A549 (cell line): Measurements from ENCODE around the gene SERPINB8. TPM values are rescaled to one million over a fixed set of nuclear protein-coding genes. Genes with fewer than 3 reads are reported as not detected.

Experiments used
- ATAC-seq, 2 experiments: fragments of 200-7000 bp in 1 of 2; fragments of >200 bp in 1 of 2; cut with Nextera tagmentation in 1 of 2; cut with Tn5 transposase in 1 of 2; 3 replicates each; pipeline versions ENCODE4 v1.8.0 to v1.9.1; 2018 to 2020; ENCODE audit warnings: mild to moderate bottlenecking in 1 of 2, moderate library complexity in 1 of 2
- CTCF ChIA-PET: fragments of 300-600 bp; sonication (Branson Sonifier 250); formaldehyde crosslinking; extraction: SDS; loops from one replicate; lab custom pipeline; 2021; ENCODE audit warnings: antibody characterized with exemption, inconsistent platforms; lab: Yijun Ruan, JAX
- POLR2A ChIA-PET: fragments of 350-600 bp; formaldehyde crosslinking; extraction: SDS; loops from one replicate; lab custom pipeline; 2021; ENCODE audit warnings: antibody characterized with exemption, inconsistent platforms; lab: Yijun Ruan, JAX
- DNase-seq, 2 experiments: peaks; one replicate each; pipeline versions ENCODE4 v3.0.0 to v3.0.0-alpha.2; 2011 to 2016; ENCODE audit warnings: low read depth in 1 of 2, low spot score in 1 of 2
- FAIRE-seq: peaks from 2 replicates; lab custom pipeline; 2011; peaks lifted over from hg19 to GRCh38; lab: Jason Lieb, UNC
- H3K27ac ChIP-seq, 2 experiments: fragments of >200 bp; sonication (Bioruptor Twin); formaldehyde crosslinking; 3 replicates each; pipeline ENCODE4 v1.5.1; 2016 to 2017
- H3K4me1 ChIP-seq: fragments of >200 bp; sonication (Bioruptor Twin); formaldehyde crosslinking; 3 replicates; pipeline ENCODE4 v1.6.1; 2016
- H3K4me2 ChIP-seq: fragments of >200 bp; sonication (Bioruptor Twin); formaldehyde crosslinking; 3 replicates; pipeline ENCODE4 v1.6.1; 2016
- H3K4me3 ChIP-seq: fragments of >200 bp; sonication (Bioruptor Twin); formaldehyde crosslinking; 3 replicates; pipeline ENCODE4 v1.5.1; 2016
- H3K9me3 ChIP-seq: fragments of >200 bp; sonication (Bioruptor Twin); formaldehyde crosslinking; 3 replicates; pipeline ENCODE4 v1.6.1; 2016
- ATOH8 ChIP-seq: fragments of 250-450 bp; sonication (Bioruptor Pico); IDR thresholded peaks from 2 replicates; pipeline ENCODE4 v1.5.0; 2020; ENCODE audit warnings: low read depth, mild to moderate bottlenecking, moderate library complexity
- CEBPB ChIP-seq, 2 experiments: fragments of >200 bp in 1 of 2; sonication (Bioruptor Twin) in 1 of 2; formaldehyde crosslinking in 1 of 2; IDR thresholded peaks; 2 replicates each; pipeline ENCODE4 v1.6.1; 2012 to 2016
- CHD4 ChIP-seq: fragments of 200-600 bp; sonication (generic); IDR thresholded peaks from 2 replicates; pipeline ENCODE4 v1.6.1; 2016; ENCODE audit warnings: antibody characterized with exemption, mild to moderate bottlenecking, borderline replicate concordance
- CTCF ChIP-seq: fragments of >200 bp; sonication (Bioruptor Twin); formaldehyde crosslinking; IDR thresholded peaks from 3 replicates; pipeline ENCODE4 v1.5.1; 2016
- EHMT2 ChIP-seq: fragments of 200-600 bp; sonication (generic); IDR thresholded peaks from 2 replicates; pipeline ENCODE4 v1.6.1; 2016; ENCODE audit warnings: antibody characterized with exemption, low read depth, mild to moderate bottlenecking, moderate library complexity
- ELK1 ChIP-seq: fragments of 150-350 bp; IDR thresholded peaks from 2 replicates; pipeline ENCODE4 v1.6.1; 2014; ENCODE audit warnings: low read depth, mild to moderate bottlenecking, low read length
- EP300 ChIP-seq, 2 experiments: fragments of >200 bp; sonication (Bioruptor Twin); formaldehyde crosslinking; IDR thresholded peaks; 2 replicates in 1 of 2; 3 replicates in 1 of 2; pipeline ENCODE4 v1.6.1; 2016 to 2017
- HDAC2 ChIP-seq: fragments of 200-600 bp; sonication (generic); IDR thresholded peaks from 2 replicates; pipeline ENCODE4 v1.6.1; 2016
- HOXA7 ChIP-seq: fragments of 250-450 bp; sonication (Bioruptor Pico); IDR thresholded peaks from 2 replicates; pipeline ENCODE4 v1.5.0; 2020; ENCODE audit warnings: mild to moderate bottlenecking, moderate library complexity
- JUN ChIP-seq, 2 experiments: fragments of >200 bp; sonication (Bioruptor Twin); formaldehyde crosslinking; IDR thresholded peaks; 2 replicates in 1 of 2; 3 replicates in 1 of 2; pipeline ENCODE4 v1.6.1; 2016 to 2017
- MAFK ChIP-seq: fragments of 450-650 bp; IDR thresholded peaks from 2 replicates; pipeline ENCODE4 v1.6.1; 2014; ENCODE audit not compliant: partially characterized antibody
- POLR2A ChIP-seq: IDR thresholded peaks from 2 replicates; pipeline ENCODE4 v1.6.1; 2012; ENCODE audit warnings: mild to moderate bottlenecking, low read length
- RAD21 ChIP-seq, 2 experiments: fragments of >200 bp in 1 of 2; sonication (Bioruptor Twin) in 1 of 2; formaldehyde crosslinking in 1 of 2; IDR thresholded peaks in 1 of 2; conservative IDR thresholded peaks in 1 of 2; 2 replicates in 1 of 2; 3 replicates in 1 of 2; pipeline ENCODE4 v1.6.1; 2012 to 2018; ENCODE audit warnings: inconsistent platforms in 1 of 2
- RCOR1 ChIP-seq: fragments of 150-350 bp; IDR thresholded peaks from 2 replicates; pipeline ENCODE4 v1.6.1; 2014; ENCODE audit warnings: antibody characterized with exemption, low read length, low read depth
- SMC3 ChIP-seq: fragments of >200 bp; sonication (Bioruptor Twin); formaldehyde crosslinking; IDR thresholded peaks from 3 replicates; pipeline ENCODE4 v1.6.1; 2018; ENCODE audit warnings: inconsistent platforms
- SREBF2 ChIP-seq: fragments of 450-650 bp; IDR thresholded peaks from 2 replicates; pipeline ENCODE4 v1.6.1; 2014; ENCODE audit warnings: mild to moderate bottlenecking, moderate library complexity
- TFCP2L1 ChIP-seq: fragments of 250-450 bp; sonication (Bioruptor Pico); IDR thresholded peaks from 2 replicates; pipeline ENCODE4 v1.5.0; 2021; ENCODE audit warnings: mild to moderate bottlenecking
- USF2 ChIP-seq: fragments of 450-650 bp; IDR thresholded peaks from 2 replicates; pipeline ENCODE4 v1.6.1; 2014; ENCODE audit warnings: antibody characterized with exemption
- ZC3H11A ChIP-seq: fragments of 450-650 bp; IDR thresholded peaks from 2 replicates; pipeline ENCODE4 v1.6.1; 2014; ENCODE audit warnings: antibody characterized with exemption, mild to moderate bottlenecking
- WGBS: methylation state at CpG from one replicate; pipeline ENCODE4 v1.1.6; 2017; ENCODE audit errors: missing lambda C conversion rate; 5-methylcytosine and 5-hydroxymethylcytosine counted together
- polyA plus RNA-seq, 4 experiments: library from polyadenylated mRNA; depleted of rRNA in 3 of 4; stranded (reverse); fragments of >200 nt; fragmentation: RNase III in 1 of 4; extraction: RNeasy Plus Mini Kit Qiagen cat#74134 plus additional on column Dnase treatment in 1 of 4; gene quantifications; 2 replicates in 3 of 4; 3 replicates in 1 of 4; pipeline ENCODE4 v1.2.3, GENCODE V29; 2011 to 2017

The SERPINB8 gene
- polyA plus RNA-seq, 2 of the 4 experiments (the other 2 are of a cell fraction) = 3.5 to 8.6 TPM

- peak; percentile 58 for TF ChIP-seq CTCF
- peak in 1 of 2 experiments; percentile 11; a peak in 1 of 4 replicates for TF ChIP-seq CEBPB (IDR thresholded peaks at IDR 0.05)
- no peak for TF ChIP-seq TFCP2L1 (CRISPR knock-in tag)
- peak; percentile 47 to 60 for TF ChIP-seq RAD21 (conservative IDR thresholded peaks at IDR 0.05 in 1 of 2, IDR thresholded peaks at IDR 0.05 in 1 of 2)
- TF ChIP-seq SMC3 = peak; percentile 27; the same call in 1 of the 3 replicates
- no peak for TF ChIP-seq POLR2A
- POLR2A ChIA-PET = no interaction called here
- Histone ChIP-seq H3K4me3 (no peak overlapping the region), H3K4me1 (no peaks in the 10 kb centered on the region), H3K27ac (no peak overlapping the region), H3K9me3 (no peaks in the 10 kb centered on the region), H3K4me2 (no peak overlapping the region)
- 33% methylated on average over 3 of the region's 6 CpGs for WGBS
- peak; percentile 18 to 43 for DNase-seq
- no peak for FAIRE-seq
- ATAC-seq = peak; percentile 54 to 77; a peak in 4 of 6 replicates
- CTCF ChIA-PET = interaction anchor here (0.5 to 3.4 kb wide), 20 partner anchors 10 to 168 kb away, joined by 3 to 25 read pairs (median 6); no protein-coding TSS in a partner anchor
Observed at GRCh38 chr18:63994783-63995399, 25.0 kb downstream of the SERPINB8 start.

DNA sequence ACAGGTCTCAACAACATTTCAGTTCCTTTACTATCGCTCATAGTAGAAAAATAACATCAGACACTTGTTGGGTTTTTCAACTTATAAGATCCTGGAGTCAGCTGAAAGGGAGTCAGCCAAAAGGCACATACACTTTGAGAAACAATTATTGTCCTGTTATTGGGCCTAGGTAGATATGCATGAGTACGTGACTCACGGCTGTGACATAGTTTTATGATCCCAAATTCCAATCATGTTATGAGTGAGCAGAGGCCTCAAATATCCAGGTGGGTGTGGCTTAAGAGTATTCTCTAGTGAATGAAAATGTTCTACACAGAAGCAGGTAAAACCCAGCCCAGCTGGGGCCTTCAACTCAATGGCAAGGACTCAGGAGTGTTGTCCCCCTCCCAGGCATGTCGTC, 27.2 kb downstream of the SERPINB8 start:
- ChIA-PET POLR2A (no interaction called here), CTCF (interaction anchor here (0.6 to 1.7 kb wide), 3 partner anchors 15 to 1829 kb away, joined by 3 to 5 read pairs (median 3); no protein-coding TSS in a partner anchor)
- H3K9me3 ChIP-seq = no peaks in the 10 kb centered on the region
- no peak for FAIRE-seq
- DNase-seq = no peak
- H3K4me2 ChIP-seq = no peak overlapping the region
- H3K27ac ChIP-seq = no peak overlapping the region
- no peak overlapping the region for H3K4me3 ChIP-seq
- H3K4me1 ChIP-seq = no peaks in the 10 kb centered on the region
- ATAC-seq = no peak
- 22% methylated on average over 4 of the region's 4 CpGs for WGBS
- TF ChIP-seq JUN (IDR thresholded peaks at IDR 0.05) = no peak

DNA sequence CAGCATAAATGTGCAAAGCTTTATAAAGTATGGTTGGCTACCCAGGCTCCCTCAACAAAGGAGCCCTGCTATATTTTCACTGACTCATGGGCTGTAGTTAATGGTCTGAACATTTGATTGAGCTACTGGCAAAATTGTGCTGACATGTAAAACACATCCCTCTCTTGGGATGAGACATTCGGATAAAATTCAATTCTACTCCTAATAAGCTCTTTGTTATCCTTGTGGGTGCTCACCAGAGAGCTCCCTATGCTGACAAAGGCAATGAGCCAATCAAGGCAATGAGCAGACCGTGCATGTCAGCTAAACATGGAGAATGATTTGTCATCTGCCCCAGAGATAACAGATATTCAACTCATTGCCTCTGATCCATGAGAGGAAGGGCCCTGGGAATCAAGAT, 27.7 kb downstream of the SERPINB8 start:
- no peak overlapping the region for H3K27ac ChIP-seq
- no peak for ATAC-seq
- no peak for TF ChIP-seq HOXA7 (CRISPR knock-in tag)
- no peak for TF ChIP-seq EP300 (IDR thresholded peaks at IDR 0.05)
- no peak for TF ChIP-seq ZC3H11A
- no peak for TF ChIP-seq HDAC2
- TF ChIP-seq SREBF2 = no peak
- TF ChIP-seq, all 56 proteins: peak for 0
- H3K4me2 ChIP-seq = no peak overlapping the region
- H3K4me3 ChIP-seq = no peak overlapping the region
- CTCF ChIA-PET = interaction anchor here (0.6 to 1.7 kb wide), 3 partner anchors 15 to 1829 kb away, joined by 3 to 5 read pairs (median 3); no protein-coding TSS in a partner anchor
- no peaks in the 10 kb centered on the region for H3K9me3 ChIP-seq
- DNase-seq (no peak), FAIRE-seq (no peak)
- POLR2A ChIA-PET = no interaction called here
- 6% methylated on average over 2 of the region's 2 CpGs for WGBS
- no peaks in the 10 kb centered on the region for H3K4me1 ChIP-seq

- Histone ChIP-seq H3K4me2 (no peak overlapping the region), H3K4me3 (no peak overlapping the region), H3K9me3 (no peaks in the 10 kb centered on the region), H3K4me1 (no peaks in the 10 kb centered on the region), H3K27ac (no peak overlapping the region)
- ATAC-seq = no peak
- CTCF ChIA-PET = no interaction called here
- DNase-seq = no peak
- FAIRE-seq = no peak
- TF ChIP-seq TFCP2L1 (CRISPR knock-in tag) = no peak
- POLR2A ChIA-PET = no interaction called here
- 0% methylated on average over 1 of the region's 2 CpGs for WGBS
Observed at GRCh38 chr18:63999871-64000270, 30.0 kb downstream of the SERPINB8 start.

GRCh38 chr18:64002581-64002980, 32.7 kb downstream of the SERPINB8 start:
- no peak overlapping the region for H3K27ac ChIP-seq
- no peak for FAIRE-seq
- no peak for ATAC-seq
- H3K9me3 ChIP-seq = no peaks in the 10 kb centered on the region
- CTCF ChIA-PET = no interaction called here
- no peaks in the 10 kb centered on the region for H3K4me1 ChIP-seq
- DNase-seq = no peak
- POLR2A ChIA-PET = no interaction called here
- TF ChIP-seq ATOH8 (no peak), EHMT2 (no peak), CEBPB (IDR thresholded peaks at IDR 0.05) (no peak), ELK1 (no peak), USF2 (no peak), RCOR1 (no peak), MAFK (no peak), CHD4 (no peak)
- no peak overlapping the region for H3K4me3 ChIP-seq
- 90% methylated on average over 17 of the region's 41 CpGs for WGBS
- no peak overlapping the region for H3K4me2 ChIP-seq
